H4 (cell line): ENCODE results near the gene FSTL1. TPM values are rescaled to one million over a fixed set of nuclear protein-coding genes. Genes with fewer than 3 reads are reported as not detected.
A peak's percentile ranks its signal among the peaks of the same experiment; 100 is the strongest.
"Not testable (repeated sequence)": the region's sequence is repeated elsewhere in the genome, so short reads cannot be mapped to it uniquely, and the experiment has no call there.

Experiments
- DNase-seq: peaks from one replicate; pipeline ENCODE4 v3.0.0-alpha.2; 2015; ENCODE audit warnings: low spot score
- total RNA-seq: library from RNA; depleted of rRNA; stranded (reverse); fragments of >200 nt; shearing (Covaris generic); gene quantifications from 2 replicates; pipeline ENCODE4 v1.2.3, GENCODE V29; 2014

The FSTL1 gene
- total RNA-seq, 1 experiment from 2014 or later: 316 TPM

DNA sequence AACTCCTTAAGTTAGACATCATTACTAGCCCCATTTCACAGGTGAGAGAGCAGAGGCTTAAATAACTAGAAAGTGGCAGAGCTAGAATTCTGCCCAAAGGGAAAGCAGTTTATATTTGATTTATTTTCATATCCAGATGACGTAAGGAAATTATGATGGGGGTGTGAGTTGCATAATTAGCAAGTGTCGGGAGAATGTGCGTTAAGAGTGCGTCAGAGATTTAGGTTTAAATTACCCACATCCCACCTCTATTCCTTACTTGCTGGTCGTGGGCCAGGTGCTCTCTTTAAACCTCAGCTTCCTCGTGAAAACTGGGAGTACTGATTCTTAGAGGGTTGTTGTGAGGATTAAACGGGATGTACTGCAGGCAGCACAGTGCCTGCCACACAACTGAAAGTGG is 32.3 kb downstream of the FSTL1 start:
- DNase-seq: no peak

DNA sequence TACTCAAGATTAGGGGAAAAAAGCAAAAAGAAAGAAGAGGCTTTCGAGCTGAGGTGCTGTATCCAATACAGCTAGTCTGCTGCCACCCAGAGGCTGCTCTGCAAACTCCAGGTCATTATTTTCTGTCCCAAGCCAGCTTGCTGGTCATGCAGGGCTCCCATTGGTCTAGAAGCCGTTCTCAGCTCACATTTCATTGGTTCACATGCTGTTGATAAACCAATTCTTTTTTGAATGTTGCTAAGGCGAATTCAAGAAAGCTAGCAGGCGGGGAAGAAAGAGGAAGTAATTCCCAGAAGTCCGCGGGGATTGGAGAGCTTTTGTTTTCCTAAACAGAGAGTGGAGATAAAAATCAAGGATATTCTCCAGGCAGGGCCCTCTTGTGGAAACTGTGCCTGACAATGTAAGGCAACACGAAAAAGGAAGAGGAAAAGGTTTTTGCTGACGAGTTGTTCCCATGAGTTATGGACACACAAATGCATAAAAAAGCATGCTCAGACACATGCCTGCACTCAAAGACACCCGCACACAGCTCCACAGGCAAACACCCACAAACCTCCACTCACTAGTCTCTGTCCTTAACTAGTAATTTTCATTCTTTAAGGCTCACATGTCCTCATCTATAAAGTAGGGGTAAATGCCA is 33.4 kb downstream of the FSTL1 start:
- peak; percentile 99 for DNase-seq

- no peak for DNase-seq
Observed at GRCh38 chr3:120416868-120417267, 33.9 kb downstream of the FSTL1 start.

DNA sequence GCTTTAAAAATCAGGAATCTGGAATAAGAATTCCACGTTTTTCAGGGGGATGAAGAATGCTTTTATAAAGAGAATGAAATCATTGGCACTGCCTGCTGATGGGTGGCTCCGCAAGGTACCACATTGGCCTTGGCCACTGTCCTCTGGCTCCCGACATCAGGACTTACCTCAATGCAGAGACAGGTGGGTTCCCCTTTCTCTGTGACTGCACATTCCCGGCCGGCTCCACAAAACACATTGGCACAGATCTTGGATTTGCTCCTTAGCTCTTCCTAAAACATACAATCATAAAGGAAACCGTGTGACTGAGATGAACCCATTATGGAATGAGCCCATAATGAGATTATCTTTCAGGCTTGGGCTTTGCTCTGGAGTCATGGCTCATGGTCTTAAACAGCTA is 35.0 kb downstream of the FSTL1 start:
- no peak for DNase-seq

DNA sequence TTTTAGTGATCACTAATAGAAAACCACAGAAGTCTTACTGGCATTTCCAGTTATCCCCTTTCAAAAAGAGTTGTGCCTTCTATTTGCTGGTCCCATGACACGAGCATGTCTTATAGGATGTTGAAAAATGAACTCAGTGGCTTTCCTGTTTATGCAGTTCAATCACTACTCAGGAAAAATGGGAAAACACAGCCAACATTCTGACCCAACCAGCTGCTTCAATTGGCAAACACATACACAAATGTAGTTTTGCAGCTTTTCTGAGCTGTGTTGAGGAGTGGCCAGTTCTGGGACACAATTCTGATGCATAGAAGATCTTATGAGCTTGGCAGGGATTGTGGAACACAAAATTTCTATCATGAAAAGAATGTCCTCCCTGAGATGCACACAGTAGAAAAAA is 40.3 kb downstream of the FSTL1 start:
- no peak for DNase-seq

- no peak for DNase-seq
Observed at GRCh38 chr3:120410116-120410515, 40.7 kb downstream of the FSTL1 start.

- no peak for DNase-seq
Observed at GRCh38 chr3:120407508-120408287, 43.1 kb downstream of the FSTL1 start.

DNA sequence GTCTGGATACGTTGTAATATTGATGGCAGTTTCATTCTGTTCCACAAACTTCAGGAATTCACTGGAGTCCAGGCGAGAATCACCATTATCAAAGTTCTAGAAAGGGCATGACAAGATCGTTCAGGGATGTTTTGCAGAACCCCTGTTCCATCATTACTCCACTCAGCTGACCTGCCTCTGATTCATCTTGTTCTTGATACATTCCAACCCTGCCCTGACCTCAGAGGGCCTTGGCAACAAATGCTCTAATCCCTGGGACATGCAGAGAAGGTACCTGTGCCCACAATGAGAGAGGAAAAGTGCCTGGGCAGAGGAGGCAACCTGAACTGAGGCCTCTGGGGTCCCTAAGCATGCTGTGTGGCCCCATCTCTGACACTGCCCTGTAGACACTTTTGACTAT is 45.9 kb downstream of the FSTL1 start:
- no peak for DNase-seq

GRCh38 chr3:120402257-120402656 is 48.5 kb downstream of the FSTL1 start:
- no peak for DNase-seq

DNA sequence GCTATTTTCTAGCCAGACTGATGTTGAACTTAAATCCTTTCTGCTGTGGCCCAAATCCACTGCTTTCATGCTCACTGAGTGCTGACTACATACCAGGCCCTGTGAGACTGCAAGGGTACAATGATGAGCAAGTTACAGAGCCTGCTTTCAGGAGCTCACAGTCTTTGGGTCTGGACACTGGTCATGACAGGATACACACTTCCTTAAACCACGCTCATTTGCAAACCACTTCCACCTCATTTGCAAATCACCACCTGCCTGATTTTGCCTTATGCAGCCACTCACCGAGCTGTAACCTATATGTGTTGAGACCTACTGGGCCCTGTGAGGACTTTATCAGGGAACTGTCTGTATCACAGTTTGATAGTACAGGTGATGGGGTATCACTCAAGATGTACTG is 51.4 kb downstream of the FSTL1 start:
- no peak for DNase-seq

GRCh38 chr3:120396469-120396868 is 54.3 kb downstream of the FSTL1 start:
- no peak for DNase-seq

DNA sequence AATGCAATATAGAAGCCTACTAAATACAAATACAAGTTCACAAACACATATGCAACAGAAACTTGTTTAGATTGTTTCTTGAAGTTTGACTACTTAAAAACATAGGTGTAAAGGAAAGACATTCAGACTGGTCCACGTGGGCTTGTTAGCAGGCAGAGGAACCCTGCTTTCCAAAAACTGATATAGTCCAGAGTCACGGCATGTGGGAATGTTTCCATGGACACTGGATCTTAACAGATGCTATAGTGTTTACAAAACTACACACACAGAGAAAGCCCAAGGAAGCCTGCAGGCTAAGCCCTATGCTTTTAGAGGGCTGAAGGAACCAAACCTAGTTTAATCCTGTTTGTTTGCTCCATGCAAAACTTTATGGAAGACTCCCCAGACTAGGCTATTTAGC is 56.4 kb downstream of the FSTL1 start:
- no peak for DNase-seq

DNA sequence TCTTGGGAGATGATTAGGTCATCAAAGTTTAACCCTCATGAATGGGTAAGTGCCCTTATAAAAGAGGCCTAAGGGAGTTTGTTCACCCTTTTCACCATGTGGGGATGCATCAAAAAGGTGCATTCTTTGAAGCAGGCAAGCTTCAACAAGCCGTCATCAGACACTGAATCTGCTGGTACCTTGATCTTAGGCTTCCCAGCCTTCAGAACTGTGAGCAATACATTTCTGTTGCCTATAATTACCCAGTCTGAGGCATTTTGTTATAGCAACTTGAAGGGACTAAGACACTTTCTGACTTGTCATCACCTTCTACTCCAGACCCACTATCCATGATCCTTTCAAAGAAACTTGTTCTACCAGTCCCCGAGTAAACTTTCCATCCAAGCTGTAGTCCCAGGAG is 57.0 kb downstream of the FSTL1 start:
- no peak for DNase-seq

- DNase-seq: no peak
Observed at GRCh38 chr3:120393243-120393642, 57.5 kb downstream of the FSTL1 start.

- no peak for DNase-seq
Observed at GRCh38 chr3:120382941-120383447, 67.8 kb downstream of the FSTL1 start.

DNA sequence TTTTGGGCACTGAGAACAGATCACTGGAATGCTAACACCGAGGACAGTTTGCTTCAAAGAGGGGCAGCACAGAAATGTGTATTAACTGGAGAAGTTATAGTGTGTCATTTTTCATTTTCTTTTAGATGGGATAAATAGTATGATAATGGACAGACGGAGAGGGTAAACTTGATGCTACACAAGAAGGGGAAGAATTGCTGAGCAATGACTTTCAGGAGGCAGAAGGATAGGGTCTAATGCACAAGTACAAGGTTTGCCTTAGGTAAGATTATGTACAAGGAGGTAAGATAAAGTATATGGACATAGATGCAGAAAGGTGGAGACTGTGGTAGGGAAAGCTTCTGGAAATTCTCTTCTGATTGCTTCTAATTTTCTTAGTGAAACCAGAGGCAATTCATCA is 69.3 kb downstream of the FSTL1 start:
- no peak for DNase-seq

DNA sequence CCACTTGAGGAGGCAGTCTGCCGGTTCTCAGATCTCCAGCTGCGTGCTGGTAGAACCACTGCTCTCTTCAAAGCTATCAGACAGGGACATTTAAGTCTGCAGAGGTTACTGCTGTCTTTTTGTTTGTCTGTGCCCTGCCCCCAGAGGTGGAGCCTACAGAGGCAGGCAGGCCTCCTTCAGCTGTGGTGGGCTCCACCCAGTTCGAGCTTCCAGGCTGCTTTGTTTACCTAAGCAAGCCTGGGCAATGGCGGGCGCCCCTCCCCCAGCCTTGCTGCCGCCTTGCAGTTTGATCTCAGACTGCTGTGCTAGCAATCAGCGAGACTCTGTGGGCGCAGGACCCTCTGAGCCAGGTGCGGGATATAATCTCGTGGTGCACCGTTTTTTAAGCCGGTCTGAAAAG is 72.8 kb downstream of the FSTL1 start:
- not testable (repeated sequence) for DNase-seq

GRCh38 chr3:120370463-120370862 is 80.3 kb downstream of the FSTL1 start:
- DNase-seq: no peak

DNA sequence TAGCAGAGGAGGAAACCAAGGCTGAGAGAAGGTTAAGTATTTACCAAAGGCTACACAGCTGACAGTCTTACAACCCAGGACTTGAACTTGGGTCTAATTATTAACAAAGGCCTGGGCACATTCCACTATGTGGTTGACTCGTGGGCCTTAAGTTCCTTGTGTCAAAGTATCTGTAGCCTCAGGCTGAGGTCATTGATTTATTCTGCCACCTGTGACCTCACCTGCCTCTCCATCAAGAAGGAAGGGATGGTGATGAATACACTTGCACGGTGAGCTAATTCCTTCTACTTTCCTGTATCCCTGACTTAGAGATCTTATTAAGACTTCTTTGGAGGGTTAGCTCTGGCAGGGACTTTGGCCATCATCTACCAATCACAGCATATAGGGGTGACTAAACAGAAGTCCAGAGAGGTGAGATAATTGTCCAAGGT is 81.7 kb downstream of the FSTL1 start:
- DNase-seq: no peak

DNA sequence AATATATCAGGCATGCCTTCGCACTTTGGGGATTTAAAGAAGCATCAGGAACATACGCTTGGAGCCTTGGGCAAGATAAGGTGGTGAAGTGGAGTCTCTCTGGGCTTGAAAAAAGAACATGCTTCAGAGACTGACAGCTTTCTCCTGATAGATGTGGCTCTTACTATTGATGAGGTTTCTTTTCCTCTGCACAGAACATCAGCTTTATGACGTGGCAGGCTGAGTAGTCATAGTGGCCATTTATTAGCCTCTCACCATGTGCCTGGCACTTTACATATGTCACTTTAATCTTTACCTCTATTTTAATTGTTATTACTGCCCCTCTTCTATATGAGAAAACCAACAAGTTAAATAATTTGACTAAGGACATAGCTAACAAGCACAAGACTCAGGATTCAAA is 82.6 kb downstream of the FSTL1 start:
- no peak for DNase-seq

GRCh38 chr3:120364821-120365220 is 86.0 kb downstream of the FSTL1 start:
- DNase-seq: no peak

DNA sequence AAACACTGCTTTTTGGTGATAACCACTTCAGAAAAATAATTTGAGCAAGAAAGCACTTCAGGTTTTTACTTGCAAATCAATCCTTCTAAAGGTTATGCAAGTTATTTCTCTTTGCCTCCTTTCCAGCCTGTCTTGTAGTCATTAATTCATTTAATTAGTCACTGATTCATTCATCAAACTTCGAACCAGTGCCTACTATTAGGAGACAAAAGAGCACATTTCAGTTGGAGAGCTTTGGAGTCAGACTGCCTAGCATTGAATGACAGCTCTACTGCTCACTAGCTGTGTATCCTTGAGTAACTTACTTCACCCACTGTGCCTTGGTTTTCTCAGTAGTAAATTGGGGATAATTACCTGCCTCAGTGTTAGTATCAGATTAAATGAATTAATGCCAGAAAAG is 86.7 kb downstream of the FSTL1 start:
- DNase-seq: no peak

DNA sequence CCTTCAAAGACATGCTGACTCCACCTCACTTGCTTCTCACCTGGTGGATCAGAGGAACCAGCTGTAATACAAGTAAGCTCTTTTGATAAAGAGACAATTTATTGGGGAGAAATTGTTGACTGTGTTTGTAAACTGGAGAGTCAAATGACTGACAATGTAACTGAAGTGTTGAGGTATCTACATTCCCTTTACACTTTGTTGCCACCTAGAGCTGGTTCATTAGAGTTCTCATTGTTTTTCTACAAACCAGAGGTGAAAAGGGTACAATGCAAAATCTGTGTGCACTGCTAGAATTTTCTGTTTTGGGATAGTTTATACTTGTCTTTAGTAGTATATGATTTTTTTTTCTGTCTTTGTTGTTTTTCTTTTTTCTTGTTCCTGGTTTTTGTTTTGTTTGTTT is 93.0 kb downstream of the FSTL1 start:
- no peak for DNase-seq
